ENCODE data around the gene CHRNA9. TPM values are rescaled to one million over a fixed set of nuclear protein-coding genes. Genes with fewer than 3 reads are reported as not detected.

CHRNA9 gene
- total RNA-seq, 4 donors from 2014 or later = not detected

DNA sequence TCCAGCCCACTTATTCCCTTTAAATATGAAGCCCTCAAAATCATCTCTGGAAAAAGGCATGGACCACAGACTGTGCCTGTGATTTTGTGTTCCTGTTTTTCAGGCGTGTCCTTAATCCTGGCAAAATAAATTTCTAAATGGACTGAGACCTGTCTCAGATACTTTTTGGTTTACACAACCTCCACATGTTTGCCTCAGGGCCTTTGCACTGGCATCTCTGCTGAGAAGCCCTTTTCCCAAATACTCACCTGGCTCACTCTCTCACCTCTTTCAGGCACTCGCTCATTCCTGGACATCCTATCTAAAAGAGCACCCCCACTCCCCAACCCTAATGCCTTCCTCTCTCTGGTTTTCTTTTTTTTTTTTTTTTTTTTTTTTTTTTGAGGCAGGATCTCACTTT lies 40.5 kb downstream of the CHRNA9 start:
- 64 to 73% methylated on average over 2 of the region's 2 CpGs for WGBS, 2 donors
- TF ChIP-seq, protein P1, sequence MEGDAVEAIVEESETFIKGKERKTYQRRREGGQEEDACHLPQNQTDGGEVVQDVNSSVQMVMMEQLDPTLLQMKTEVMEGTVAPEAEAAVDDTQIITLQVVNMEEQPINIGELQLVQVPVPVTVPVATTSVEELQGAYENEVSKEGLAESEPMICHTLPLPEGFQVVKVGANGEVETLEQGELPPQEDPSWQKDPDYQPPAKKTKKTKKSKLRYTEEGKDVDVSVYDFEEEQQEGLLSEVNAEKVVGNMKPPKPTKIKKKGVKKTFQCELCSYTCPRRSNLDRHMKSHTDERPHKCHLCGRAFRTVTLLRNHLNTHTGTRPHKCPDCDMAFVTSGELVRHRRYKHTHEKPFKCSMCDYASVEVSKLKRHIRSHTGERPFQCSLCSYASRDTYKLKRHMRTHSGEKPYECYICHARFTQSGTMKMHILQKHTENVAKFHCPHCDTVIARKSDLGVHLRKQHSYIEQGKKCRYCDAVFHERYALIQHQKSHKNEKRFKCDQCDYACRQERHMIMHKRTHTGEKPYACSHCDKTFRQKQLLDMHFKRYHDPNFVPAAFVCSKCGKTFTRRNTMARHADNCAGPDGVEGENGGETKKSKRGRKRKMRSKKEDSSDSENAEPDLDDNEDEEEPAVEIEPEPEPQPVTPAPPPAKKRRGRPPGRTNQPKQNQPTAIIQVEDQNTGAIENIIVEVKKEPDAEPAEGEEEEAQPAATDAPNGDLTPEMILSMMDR (IDR thresholded peaks at IDR 0.05) = no peak
- TF ChIP-seq POLR2A (IDR thresholded peaks at IDR 0.05) = no peak
- Histone ChIP-seq H3K27me3 (no peaks in the 10 kb centered on the region), H3K4me3 (no peak overlapping the region), H3K36me3 (no peaks in the 10 kb centered on the region), H3K4me1 (peaks cover 0 to 35% (median 3%) of the 10 kb centered on the region in 3 donors), H3K9me3 (no peaks in the 10 kb centered on the region), H3K27ac (no peak overlapping the region)
- intact Hi-C loops (cut with DNase I) = no loop called here
- DNase-seq = no peak

DNA sequence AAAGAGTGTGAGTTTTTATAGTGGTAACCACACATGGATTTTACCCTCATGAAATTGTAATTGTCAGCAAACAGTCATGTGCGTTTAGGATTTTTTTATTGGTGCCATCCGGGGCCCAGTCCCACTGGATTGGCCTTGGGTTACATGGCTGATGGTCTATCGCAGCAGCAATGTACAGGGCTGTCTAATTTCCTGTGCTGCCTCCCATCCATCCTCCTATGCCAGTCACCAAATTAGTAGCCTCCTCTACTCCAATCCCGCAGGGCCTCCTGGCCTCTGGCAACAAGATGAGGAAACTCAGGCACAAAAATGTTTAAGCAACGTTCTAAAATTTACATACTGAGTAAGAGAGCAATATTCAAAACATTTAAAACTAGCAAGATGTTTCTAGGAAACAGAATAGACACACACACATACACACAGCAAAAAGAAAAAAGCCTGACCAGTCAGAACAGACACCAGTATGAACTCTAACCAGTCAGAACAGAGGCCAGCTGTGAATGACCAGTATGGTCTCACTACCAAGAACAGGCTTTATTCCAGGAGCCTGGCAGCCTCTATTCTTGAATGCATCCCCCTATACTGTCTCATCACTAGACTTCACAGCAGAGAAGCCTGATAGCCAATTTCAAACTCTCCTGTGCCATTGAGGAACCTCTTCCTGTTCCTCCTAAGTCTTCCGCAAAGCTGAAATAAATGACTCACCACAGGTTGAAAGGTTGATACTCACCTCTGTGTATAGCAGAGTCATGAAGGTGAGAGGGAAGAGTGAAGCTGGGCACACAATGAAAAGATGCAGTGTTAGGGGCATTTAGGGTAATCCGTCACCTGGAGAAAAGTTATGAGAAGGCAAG lies 42.6 kb downstream of the CHRNA9 start:
- H3K4me1 ChIP-seq = peaks cover 0 to 26% (median 3%) of the 10 kb centered on the region in 3 donors
- DNase-seq = no peak
- no peaks in the 10 kb centered on the region for H3K9me3 ChIP-seq
- H3K4me3 ChIP-seq = no peak overlapping the region
- no peak for TF ChIP-seq POLR2A (IDR thresholded peaks at IDR 0.05)
- TF ChIP-seq, protein P1 (IDR thresholded peaks at IDR 0.05) = no peak
- 56 to 68% methylated on average over 7 of the region's 7 CpGs for whole genome bisulfite sequencing, 2 donors
- no peaks in the 10 kb centered on the region for H3K27me3 ChIP-seq
- intact Hi-C loops (cut with DNase I) = no loop called here
- H3K36me3 ChIP-seq = no peaks in the 10 kb centered on the region
- H3K27ac ChIP-seq = peak overlapping the region; percentile 18 to 79 (median 55)

DNA sequence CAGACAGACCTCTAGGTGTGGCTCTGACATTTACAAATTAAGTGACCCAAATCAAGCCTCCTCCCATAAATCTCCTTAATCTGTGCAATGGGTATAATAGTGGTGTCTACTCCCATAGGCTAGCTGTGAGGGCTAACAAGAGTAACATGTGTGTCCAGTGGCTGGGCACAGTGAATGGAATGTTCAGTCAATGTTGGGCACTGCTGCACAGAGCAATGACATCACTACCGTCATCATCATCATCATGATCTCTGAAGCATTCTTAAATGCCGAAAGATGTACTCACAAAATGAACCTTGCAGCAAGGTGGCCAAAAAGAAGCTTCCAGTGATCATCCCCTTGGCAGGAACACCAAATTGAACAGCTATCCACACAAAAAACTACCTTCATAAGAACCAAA lies 43.5 kb downstream of the CHRNA9 start:
- H3K9me3 ChIP-seq = no peaks in the 10 kb centered on the region
- intact Hi-C loops (cut with DNase I) = no loop called here
- no peaks in the 10 kb centered on the region for H3K27me3 ChIP-seq
- no peak for DNase-seq
- H3K36me3 ChIP-seq = no peaks in the 10 kb centered on the region
- peaks cover 0 to 19% (median 3%) of the 10 kb centered on the region in 3 donors for H3K4me1 ChIP-seq
- H3K27ac ChIP-seq = peak overlapping the region in 3 of 4 donors; percentile 41 to 79 (median 69)
- no peak for TF ChIP-seq POLR2A (IDR thresholded peaks at IDR 0.05)
- TF ChIP-seq, protein P1 (IDR thresholded peaks at IDR 0.05) = no peak
- 50 to 71% methylated on average over 2 of the region's 2 CpGs for WGBS, 2 donors
- no peak overlapping the region for H3K4me3 ChIP-seq

DNA sequence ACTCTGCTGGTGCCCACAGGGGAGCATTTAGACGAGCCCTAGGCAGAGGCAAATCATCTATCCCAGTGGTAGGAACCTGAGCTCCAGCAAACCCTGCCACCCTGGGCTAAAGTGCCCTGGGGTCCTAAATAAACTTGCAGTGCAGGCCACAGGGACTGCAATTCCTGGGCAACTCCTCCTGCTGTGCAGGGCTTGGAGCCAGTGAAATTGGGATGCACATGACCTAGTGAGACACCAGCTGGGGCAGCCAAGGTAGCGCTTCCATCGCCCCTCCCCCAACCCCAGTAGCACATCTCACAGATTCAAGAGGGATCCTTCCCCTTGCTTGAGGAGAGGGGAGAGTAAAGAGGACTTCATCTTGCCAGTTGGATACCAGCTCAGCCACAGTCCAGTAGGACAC lies 44.1 kb downstream of the CHRNA9 start:
- intact Hi-C loops (cut with DNase I) = no loop called here
- TF ChIP-seq, protein P1 (IDR thresholded peaks at IDR 0.05) = no peak
- no peak for TF ChIP-seq POLR2A (IDR thresholded peaks at IDR 0.05)
- Histone ChIP-seq H3K4me3 (no peak overlapping the region), H3K36me3 (no peaks in the 10 kb centered on the region), H3K27ac (no peak overlapping the region), H3K27me3 (no peaks in the 10 kb centered on the region), H3K9me3 (no peaks in the 10 kb centered on the region), H3K4me1 (peaks cover 0 to 19% (median 3%) of the 10 kb centered on the region in 3 donors)
- no peak for DNase-seq
- WGBS, 2 donors = 50 to 80% methylated on average over 1 to 2 of the region's 3 CpGs

DNA sequence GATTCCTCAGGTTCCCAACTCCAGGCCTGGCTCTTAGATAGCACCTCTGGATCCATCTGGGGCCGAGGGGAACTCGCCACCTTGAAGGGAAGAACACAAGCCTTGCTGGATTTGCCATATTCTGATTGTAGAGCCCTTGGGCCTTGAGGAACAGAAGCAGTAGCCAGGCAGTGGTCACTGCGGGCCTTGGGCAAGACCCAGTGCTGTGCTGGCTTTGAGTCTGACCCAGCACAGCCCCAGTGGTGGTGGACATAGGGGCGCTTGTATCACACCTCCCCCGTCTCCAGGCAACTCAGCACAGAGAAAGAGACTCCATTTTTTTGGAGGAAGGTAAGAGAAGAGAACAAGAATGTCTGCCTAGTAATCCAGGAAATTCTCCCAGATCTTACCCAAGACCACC lies 45.5 kb downstream of the CHRNA9 start:
- intact Hi-C loops (cut with DNase I) = no loop called here
- 93% methylated on average over 2 of the region's 5 CpGs; no CpG with 5 or more reads in 1 of the 2 donors for WGBS, 2 donors
- no peak for TF ChIP-seq POLR2A (IDR thresholded peaks at IDR 0.05)
- TF ChIP-seq, protein P1 (IDR thresholded peaks at IDR 0.05) = no peak

More for the DNA sequence above, 45.5 kb downstream of the CHRNA9 start:
- H3K36me3 ChIP-seq = no peaks in the 10 kb centered on the region
- no peaks in the 10 kb centered on the region for H3K9me3 ChIP-seq
- H3K4me1 ChIP-seq = peaks cover 0 to 19% (median 3%) of the 10 kb centered on the region in 3 donors
- H3K4me3 ChIP-seq = no peak overlapping the region
- no peak for DNase-seq
- H3K27me3 ChIP-seq = no peaks in the 10 kb centered on the region
- no peak overlapping the region for H3K27ac ChIP-seq
